AG10803 (cell line): ENCODE results near the gene STPG2.

Experiments
- DNase-seq: peaks from one replicate; pipeline ENCODE4 v3.0.0; 2010; ENCODE audit warnings: low read depth
- H3K4me3 ChIP-seq: 2 replicates; pipeline ENCODE4 v1.5.1; 2011; ENCODE audit warnings: mild to moderate bottlenecking, low read length, control low read depth
- TF ChIP-seq, protein P1 (sequence below): conservative IDR thresholded peaks from 2 replicates; pipeline ENCODE4 v1.5.1; 2011; ENCODE audit warnings: mild to moderate bottlenecking, low read length, control low read depth, inconsistent platforms

Gene STPG2

DNA sequence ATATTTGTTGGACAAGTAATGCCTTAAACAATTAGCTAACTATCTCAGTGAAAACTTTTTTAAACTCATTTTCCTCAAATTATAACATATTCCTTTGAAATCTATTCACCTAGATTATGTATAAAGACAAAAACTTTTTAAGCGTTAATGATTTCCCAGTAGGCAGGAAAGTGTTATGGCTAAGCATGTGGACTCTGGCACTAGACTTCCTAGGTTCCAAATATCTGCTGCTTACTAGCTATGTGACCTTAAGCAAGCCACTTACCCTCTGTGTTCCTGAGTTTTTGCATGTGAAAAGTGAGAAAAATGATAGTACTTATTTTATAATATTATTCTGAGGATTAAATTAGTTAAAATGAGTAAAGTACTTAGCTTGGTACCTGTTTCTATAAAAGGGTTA is 301.8 kb downstream of the STPG2 start:
- H3K4me3 ChIP-seq = no peak overlapping the region
- DNase-seq = no peak
- TF ChIP-seq, protein P1, sequence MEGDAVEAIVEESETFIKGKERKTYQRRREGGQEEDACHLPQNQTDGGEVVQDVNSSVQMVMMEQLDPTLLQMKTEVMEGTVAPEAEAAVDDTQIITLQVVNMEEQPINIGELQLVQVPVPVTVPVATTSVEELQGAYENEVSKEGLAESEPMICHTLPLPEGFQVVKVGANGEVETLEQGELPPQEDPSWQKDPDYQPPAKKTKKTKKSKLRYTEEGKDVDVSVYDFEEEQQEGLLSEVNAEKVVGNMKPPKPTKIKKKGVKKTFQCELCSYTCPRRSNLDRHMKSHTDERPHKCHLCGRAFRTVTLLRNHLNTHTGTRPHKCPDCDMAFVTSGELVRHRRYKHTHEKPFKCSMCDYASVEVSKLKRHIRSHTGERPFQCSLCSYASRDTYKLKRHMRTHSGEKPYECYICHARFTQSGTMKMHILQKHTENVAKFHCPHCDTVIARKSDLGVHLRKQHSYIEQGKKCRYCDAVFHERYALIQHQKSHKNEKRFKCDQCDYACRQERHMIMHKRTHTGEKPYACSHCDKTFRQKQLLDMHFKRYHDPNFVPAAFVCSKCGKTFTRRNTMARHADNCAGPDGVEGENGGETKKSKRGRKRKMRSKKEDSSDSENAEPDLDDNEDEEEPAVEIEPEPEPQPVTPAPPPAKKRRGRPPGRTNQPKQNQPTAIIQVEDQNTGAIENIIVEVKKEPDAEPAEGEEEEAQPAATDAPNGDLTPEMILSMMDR = no peak

DNA sequence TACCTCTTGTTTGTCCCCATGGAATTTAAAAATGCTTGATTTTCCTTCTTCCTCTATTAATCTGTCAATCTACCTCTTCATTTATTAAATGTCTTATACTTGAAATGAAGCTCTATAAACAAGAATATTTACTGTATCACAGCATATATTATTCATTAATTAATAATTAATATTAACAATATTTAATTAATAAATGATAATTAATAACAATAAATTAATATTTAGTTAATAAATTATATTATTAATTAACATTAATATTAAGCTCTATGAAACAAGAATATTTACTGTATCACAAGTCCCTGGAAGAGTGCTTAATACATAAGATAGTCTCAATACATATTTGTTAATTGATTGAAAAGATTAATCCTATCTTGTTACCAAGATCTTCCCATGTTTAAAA is 306.6 kb downstream of the STPG2 start:
- H3K4me3 ChIP-seq = no peak overlapping the region
- DNase-seq = no peak
- TF ChIP-seq, protein P1 = no peak

DNA sequence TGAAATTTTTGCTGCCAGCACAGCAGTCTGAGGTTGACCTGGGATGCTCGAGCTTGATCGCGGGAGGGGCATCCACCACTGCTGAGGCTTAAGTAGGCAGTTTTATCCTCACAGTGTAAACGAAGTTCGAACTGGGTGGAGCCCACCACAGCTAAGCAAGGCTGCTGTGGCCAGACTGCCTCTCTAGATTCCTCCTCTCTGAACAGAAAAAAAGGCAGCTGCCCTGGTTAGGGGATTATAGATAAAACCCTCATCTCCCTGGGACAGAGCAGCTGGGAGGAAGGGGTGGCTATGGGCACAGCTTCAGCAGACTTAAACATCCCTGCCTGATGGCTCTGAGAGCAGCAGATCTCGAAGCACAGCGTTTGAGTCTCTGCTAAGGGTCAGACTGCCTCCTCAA is 314.6 kb downstream of the STPG2 start:
- H3K4me3 ChIP-seq = no peak overlapping the region
- no peak for DNase-seq
- TF ChIP-seq, protein P1 = no peak

DNA sequence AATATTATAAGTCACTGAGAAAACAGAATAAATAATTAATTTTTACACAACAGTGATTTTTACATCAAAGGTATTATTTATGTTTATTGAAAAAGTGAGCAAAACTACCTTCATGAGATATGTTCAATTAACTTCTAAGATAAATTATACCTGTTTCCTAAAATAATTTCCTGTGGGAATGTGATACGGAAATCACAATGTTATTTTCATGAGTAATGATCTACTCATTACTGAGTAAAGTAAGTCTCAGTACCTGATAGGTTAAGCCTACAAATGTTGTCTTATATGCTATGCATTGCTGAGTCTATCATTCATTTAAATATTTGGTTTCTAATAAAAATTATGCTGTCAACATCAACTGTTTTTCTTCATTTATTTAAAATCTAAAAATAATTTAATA is 324.0 kb downstream of the STPG2 start:
- TF ChIP-seq, protein P1 = no peak
- H3K4me3 ChIP-seq = no peak overlapping the region
- no peak for DNase-seq

DNA sequence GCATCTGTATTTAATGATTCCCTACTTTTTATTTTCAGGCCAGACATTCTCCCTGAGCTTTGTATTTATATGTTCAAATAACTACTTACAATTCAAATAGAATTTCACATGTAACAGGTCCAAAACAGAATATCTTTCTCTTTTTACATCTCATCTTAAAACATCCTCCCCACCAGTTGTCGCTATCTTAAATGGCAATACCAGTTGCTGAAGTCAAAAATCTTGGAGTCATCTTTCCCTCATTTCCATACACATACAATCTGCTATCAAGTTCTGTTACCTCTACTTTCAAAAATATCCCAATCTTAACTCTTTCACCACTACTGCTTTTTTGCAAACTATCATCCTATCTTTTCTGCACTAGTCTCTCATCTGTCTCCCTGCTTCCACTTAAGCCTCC is 330.5 kb downstream of the STPG2 start:
- DNase-seq = no peak
- TF ChIP-seq, protein P1 = no peak

DNA sequence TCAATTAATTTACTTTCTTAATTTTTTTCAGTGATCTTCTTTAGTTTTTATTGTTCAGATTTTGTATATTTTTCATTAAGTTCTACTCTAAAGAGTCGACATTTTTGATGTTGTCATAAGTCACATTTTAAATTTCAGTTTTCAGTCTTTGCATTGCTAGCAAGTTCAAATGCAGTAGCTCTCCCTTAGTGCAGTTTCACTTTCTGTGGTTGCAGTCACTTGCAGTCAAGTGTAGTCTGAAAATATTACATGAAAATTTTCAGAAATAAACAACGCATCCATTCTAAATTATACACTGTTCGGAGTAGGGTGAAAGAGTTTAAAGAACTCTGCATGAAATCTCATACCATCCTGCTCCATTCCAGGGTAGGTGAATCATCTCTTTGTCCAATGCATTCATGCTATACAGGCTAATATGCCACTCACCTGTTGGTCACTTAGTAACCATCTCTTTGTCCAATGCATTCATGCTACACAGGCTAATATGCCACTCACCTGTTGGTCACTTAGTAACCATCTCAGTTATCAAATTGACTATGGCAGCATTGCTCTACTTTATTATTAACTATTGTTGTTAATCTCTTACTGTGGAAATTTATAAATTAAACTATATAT is 356.9 kb downstream of the STPG2 start:
- no peak overlapping the region for H3K4me3 ChIP-seq
- no peak for DNase-seq
- TF ChIP-seq, protein P1 = no peak

More for the DNA sequence above, 330.5 kb downstream of the STPG2 start:
- H3K4me3 ChIP-seq = no peak overlapping the region

DNA sequence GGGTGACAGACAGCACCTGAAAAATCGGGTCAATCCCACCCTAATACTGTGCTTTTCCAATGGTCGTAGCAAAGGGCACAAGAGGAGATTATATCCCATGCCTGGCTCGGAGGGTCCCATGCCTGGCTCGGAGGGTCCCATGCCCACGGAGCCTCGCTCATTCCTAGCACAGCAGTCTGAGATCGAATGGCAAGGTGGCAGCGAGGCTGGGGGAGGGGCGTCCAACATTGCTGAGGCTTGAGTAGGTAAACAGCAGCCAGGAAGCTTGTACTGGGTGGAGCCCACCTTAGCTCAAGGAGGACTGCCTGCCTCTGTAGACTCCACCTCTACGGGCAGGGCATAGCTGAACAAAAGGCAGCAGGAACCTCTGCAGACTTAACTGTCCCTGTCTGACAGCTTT is 365.1 kb downstream of the STPG2 start:
- DNase-seq = no peak
- TF ChIP-seq, protein P1 = no peak
- H3K4me3 ChIP-seq = no peak overlapping the region
